ENCODE results near the gene PPP1R37. TPM values are rescaled to one million over a fixed set of nuclear protein-coding genes. Genes with fewer than 3 reads are reported as not detected.

PPP1R37 gene
- total and polyA plus RNA-seq, 2 of the 8 experiments (the other 6 are each of a cell fraction or from before 2014, with no cell fraction given) = 14.6 to 25.7 TPM

DNA sequence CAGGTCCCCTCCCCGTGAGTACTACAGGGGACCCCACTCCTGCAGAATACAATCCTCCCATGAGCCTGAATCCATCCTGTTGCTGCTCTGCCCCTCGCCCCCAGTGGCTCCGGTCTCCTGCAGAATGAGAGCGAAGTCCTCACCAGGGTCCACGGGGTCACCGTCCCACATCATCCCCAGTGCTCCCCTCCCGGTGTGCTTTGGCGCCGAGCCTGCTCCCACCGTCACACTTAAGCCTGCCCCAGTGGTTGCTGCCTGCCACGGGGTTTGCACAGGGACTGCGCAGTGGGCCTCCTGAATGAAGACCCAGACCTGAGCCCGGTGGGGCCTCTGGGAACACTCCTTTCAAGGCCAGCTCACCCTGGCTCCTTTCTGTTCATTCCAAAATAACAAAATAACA, 37.3 kb downstream of the PPP1R37 start (continued):
- TF ChIP-seq CTBP2 (IDR thresholded peaks at IDR 0.05; ENCODE audit: borderline replicate concordance, insufficient read depth, insufficient read length, low read length) = no peak
